SK-N-SH treated with all-trans-retinoic acid at 6 μM for 48 hours (cell line): Measurements from ENCODE around the gene PDE7B.

ENCODE experiments used
- ATAC-seq: fragments of 200-7000 bp; cut with Tn5 transposase; 3 replicates; pipeline ENCODE4 v1.9.1; 2020; ENCODE audit warnings: mild to moderate bottlenecking, moderate library complexity
- ARNTL ChIP-seq: fragments of 450-650 bp; formaldehyde crosslinking; IDR thresholded peaks from 2 replicates; pipeline ENCODE4 v1.5.0; 2020; ENCODE audit warnings: low read depth, mild to moderate bottlenecking, moderate library complexity, borderline replicate concordance
- BACH2 ChIP-seq: fragments of 250-450 bp; sonication (Bioruptor Pico); IDR thresholded peaks from 2 replicates; pipeline ENCODE4 v1.9.0; 2021; ENCODE audit warnings: mild to moderate bottlenecking, borderline replicate concordance
- CREB5 ChIP-seq: fragments of 250-450 bp; sonication (Bioruptor Pico); IDR thresholded peaks from 2 replicates; pipeline ENCODE4 v1.5.1; 2020; ENCODE audit warnings: low read depth, mild to moderate bottlenecking, moderate library complexity
- CSDC2 ChIP-seq: fragments of 250-450 bp; sonication (Bioruptor Pico); IDR thresholded peaks from 2 replicates; pipeline ENCODE4 v1.5.0; 2020; ENCODE audit warnings: mild to moderate bottlenecking, moderate library complexity
- ESRRG ChIP-seq: fragments of 250-450 bp; sonication (Bioruptor Pico); IDR thresholded peaks from 2 replicates; pipeline ENCODE4 v1.6.1; 2021; ENCODE audit warnings: mild to moderate bottlenecking
- GLIS3 ChIP-seq: fragments of 250-450 bp; sonication (Bioruptor Pico); IDR thresholded peaks from 2 replicates; pipeline ENCODE4 v1.5.0; 2020; ENCODE audit warnings: mild to moderate bottlenecking, moderate library complexity
- PATZ1 ChIP-seq: fragments of 250-450 bp; sonication (Bioruptor Pico); IDR thresholded peaks from 2 replicates; pipeline ENCODE4 v1.8.0; 2020; ENCODE audit warnings: mild to moderate bottlenecking, moderate library complexity, borderline replicate concordance
- POU6F1 ChIP-seq: fragments of 250-450 bp; sonication (Bioruptor Pico); IDR thresholded peaks from 2 replicates; pipeline ENCODE4 v1.8.0; 2021; ENCODE audit warnings: low read depth, mild to moderate bottlenecking, moderate library complexity, borderline replicate concordance
- PPARA ChIP-seq: fragments of 250-450 bp; sonication (Bioruptor Pico); IDR thresholded peaks from 2 replicates; pipeline ENCODE4 v1.5.0; 2020; ENCODE audit warnings: mild to moderate bottlenecking, borderline replicate concordance
- RARB ChIP-seq: fragments of 250-450 bp; sonication (Bioruptor Pico); IDR thresholded peaks from 2 replicates; pipeline ENCODE4 v1.8.0; 2021; ENCODE audit warnings: mild to moderate bottlenecking, moderate library complexity
- SNAI2 ChIP-seq: fragments of 250-450 bp; sonication (Bioruptor Pico); IDR thresholded peaks from 2 replicates; pipeline ENCODE4 v1.5.0; 2020; ENCODE audit warnings: mild to moderate bottlenecking, moderate library complexity
- TCF4 ChIP-seq: fragments of 250-450 bp; sonication (Bioruptor Pico); IDR thresholded peaks from 2 replicates; pipeline ENCODE4 v1.8.0; 2021; ENCODE audit warnings: mild to moderate bottlenecking, moderate library complexity, borderline replicate concordance
- TOX ChIP-seq: fragments of 250-450 bp; sonication (Bioruptor Pico); IDR thresholded peaks from 2 replicates; pipeline ENCODE4 v1.8.0; 2021; ENCODE audit warnings: mild to moderate bottlenecking, moderate library complexity, borderline replicate concordance
- TSHZ2 ChIP-seq: fragments of 250-450 bp; sonication (Bioruptor Pico); IDR thresholded peaks from 2 replicates; pipeline ENCODE4 v1.5.0; 2020; ENCODE audit warnings: mild to moderate bottlenecking, moderate library complexity
- ZC3H10 ChIP-seq: fragments of 250-450 bp; sonication (Bioruptor Pico); IDR thresholded peaks from 2 replicates; pipeline ENCODE4 v1.5.1; 2021; ENCODE audit warnings: mild to moderate bottlenecking, moderate library complexity
- ZFP3 ChIP-seq: fragments of 250-450 bp; sonication (Bioruptor Pico); IDR thresholded peaks from 2 replicates; pipeline ENCODE4 v1.5.0; 2020; ENCODE audit warnings: mild to moderate bottlenecking, moderate library complexity
- ZFP30 ChIP-seq: fragments of 450-650 bp; formaldehyde crosslinking; IDR thresholded peaks from 2 replicates; pipeline ENCODE4 v1.5.0; 2022; ENCODE audit warnings: mild to moderate bottlenecking, moderate library complexity
- ZNF565 ChIP-seq: fragments of 450-650 bp; formaldehyde crosslinking; conservative IDR thresholded peaks from 2 replicates; pipeline ENCODE4 v1.5.0; 2020; ENCODE audit warnings: low read depth, mild to moderate bottlenecking, moderate library complexity
- ZNF8 ChIP-seq: fragments of 450-650 bp; formaldehyde crosslinking; IDR thresholded peaks from 2 replicates; pipeline ENCODE4 v1.5.0; 2020; ENCODE audit warnings: mild to moderate bottlenecking, moderate library complexity

Gene PDE7B

GRCh38 chr6:135877666-135878065, 26.2 kb downstream of the PDE7B start (continued):
- TF ChIP-seq POU6F1 = no peak

GRCh38 chr6:135880066-135880972, 28.8 kb downstream of the PDE7B start:
- no peak for ATAC-seq
- TF ChIP-seq CREB5 (CRISPR knock-in tag) (no peak), RARB (no peak), ESRRG (no peak), ARNTL (no peak), CSDC2 (CRISPR knock-in tag) (no peak), GLIS3 (CRISPR knock-in tag) (no peak), ZNF8 (CRISPR knock-in tag) (no peak), ZFP30 (CRISPR knock-in tag) (no peak), ZNF565 (CRISPR knock-in tag) (no peak)

GRCh38 chr6:135883045-135883444, 31.5 kb downstream of the PDE7B start:
- 0 out of 3 replicates have a peak, but pooled peaks have one; percentile 21 for ATAC-seq

GRCh38 chr6:135883536-135883935, 32.0 kb downstream of the PDE7B start:
- ATAC-seq = no peak
- no peak for TF ChIP-seq TOX (CRISPR knock-in tag)
- no peak for TF ChIP-seq RARB
- TF ChIP-seq ARNTL = no peak
- no peak for TF ChIP-seq PPARA (CRISPR knock-in tag)
- TF ChIP-seq ZFP30 (CRISPR knock-in tag) = no peak
- no peak for TF ChIP-seq ZNF565 (CRISPR knock-in tag)
- no peak for TF ChIP-seq CSDC2 (CRISPR knock-in tag)
- no peak for TF ChIP-seq CREB5 (CRISPR knock-in tag)
- TF ChIP-seq SNAI2 (CRISPR knock-in tag) = no peak
- TF ChIP-seq, all 23 proteins: peak for 0

More at GRCh38 chr6:135883045-135883444, 31.5 kb downstream of the PDE7B start:
- TF ChIP-seq ZNF565 (CRISPR knock-in tag) = no peak
- TF ChIP-seq TOX (CRISPR knock-in tag) = no peak
- TF ChIP-seq TCF4 (CRISPR knock-in tag) = no peak
- TF ChIP-seq ZNF8 (CRISPR knock-in tag) = no peak

GRCh38 chr6:135884136-135884535, 32.6 kb downstream of the PDE7B start:
- ATAC-seq = no peak
- TF ChIP-seq CSDC2 (CRISPR knock-in tag) (no peak), BACH2 (no peak), ZFP30 (CRISPR knock-in tag) (no peak), PATZ1 (CRISPR knock-in tag) (no peak), ZFP3 (CRISPR knock-in tag) (no peak), ZNF8 (CRISPR knock-in tag) (no peak), CREB5 (CRISPR knock-in tag) (no peak), TOX (CRISPR knock-in tag) (no peak), ESRRG (no peak), ARNTL (no peak), RARB (no peak), TSHZ2 (CRISPR knock-in tag) (no peak), ZC3H10 (CRISPR knock-in tag) (no peak), GLIS3 (CRISPR knock-in tag) (no peak), TCF4 (CRISPR knock-in tag) (no peak), SNAI2 (CRISPR knock-in tag) (no peak), POU6F1 (no peak)
